Kidney (tissue), 14 donors: ENCODE data around the gene SASH1. TPM values are rescaled to one million over a fixed set of nuclear protein-coding genes. Genes with fewer than 3 reads are reported as not detected.
"Not testable (repeated sequence)": the region's sequence is repeated elsewhere in the genome, so short reads cannot be mapped to it uniquely, and the experiment has no call there.

Experiments used
- DNase-seq, 5 donors: peaks; one replicate each; pipeline ENCODE4 v3.0.0-alpha.2; 2013 to 2020
- FAIRE-seq: peaks from 2 replicates; lab custom pipeline; 2012; peaks lifted over from hg19 to GRCh38; lab: Jason Lieb, UNC
- H3K27ac ChIP-seq, 2 donors: one replicate each; pipeline ENCODE4 v1.7.0; 2013; ENCODE audit warnings: low read depth in 2 of 2, low read length in 2 of 2, inconsistent platforms in 1 of 2
- H3K27me3 ChIP-seq: one replicate; pipeline ENCODE4 v1.7.1; 2013; ENCODE audit warnings: low read length, inconsistent platforms; ENCODE audit not compliant: control insufficient read depth, insufficient read depth
- H3K36me3 ChIP-seq, 3 donors: one replicate each; pipeline versions ENCODE4 v1.7.0 to v1.7.1; 2013; ENCODE audit warnings: low read length in 3 of 3, control low read depth in 1 of 3, inconsistent platforms in 1 of 3; ENCODE audit not compliant: insufficient read depth in 3 of 3, control insufficient read depth in 2 of 3
- H3K4me1 ChIP-seq, 3 donors: one replicate each; pipeline versions ENCODE4 v1.7.0 to v1.7.1; 2013; ENCODE audit warnings: low read length in 3 of 3, inconsistent platforms in 1 of 3, low read depth in 1 of 3; ENCODE audit not compliant: control insufficient read depth in 2 of 3, insufficient read depth in 2 of 3
- H3K4me3 ChIP-seq, 3 donors: one replicate each; pipeline versions ENCODE4 v1.7.0 to v1.8.1; 2013; ENCODE audit warnings: low read length in 3 of 3, control low read depth in 1 of 3, inconsistent platforms in 1 of 3
- H3K9ac ChIP-seq, 3 donors: one replicate each; pipeline versions ENCODE4 v1.7.0 to v1.7.1; 2013; ENCODE audit warnings: low read length in 3 of 3, control low read depth in 1 of 3, inconsistent platforms in 1 of 3
- H3K9me3 ChIP-seq, 3 donors: one replicate each; pipeline versions ENCODE4 v1.7.0 to v1.7.1; 2013; ENCODE audit warnings: low read length in 3 of 3, control low read depth in 1 of 3, inconsistent platforms in 1 of 3; ENCODE audit not compliant: control insufficient read depth in 2 of 3, insufficient read depth in 1 of 3
- CTCF ChIP-seq: IDR thresholded peaks from 3 replicates; pipeline ENCODE4 v1.5.1; 2012; ENCODE audit warnings: mild to moderate bottlenecking, moderate library complexity, borderline replicate concordance; ENCODE audit not compliant: insufficient read depth; ENCODE audit errors: extremely low read depth
- intact Hi-C: fragments of 100-400 bp; cut with DNase I; formaldehyde crosslinking; loops from one replicate; pipeline ENCODE4 v1.11.1; 2022
- polyA plus RNA-seq: library from polyadenylated mRNA; stranded (reverse); fragments of 350-450 nt; fragmentation: Illumina TruSeq; extraction: RNeasy Lipid Tissue Mini Kit (QIAGEN cat#74804); gene quantifications from one replicate; pipeline ENCODE4 v1.2.3, GENCODE V29; 2014; ENCODE audit warnings: low read depth, low replicate concordance; ENCODE audit not compliant: insufficient read depth
- total RNA-seq: library from RNA; stranded (reverse); fragmentation: NEBNext Ultra II Directional; extraction: Animal tissue kit (Norgen Biotek cat#: 25700); gene quantifications from one replicate; pipeline ENCODE4 v1.2.1, GENCODE V29; 2021
- donor health status: control.
- donor health status: control.
- donor health status: control.
- donor health status: control.
- donor health status: control.
- donor health status: DM: yes; HTN: yes; CAD: no.
- donor health status: Normal renal cell carcinoma (clear cell type).

Gene SASH1
- total and polyA plus RNA-seq, 2 donors from 2014 or later, result 6.2 to 148 TPM

GRCh38 chr6:148349466-148349865 lies 6.8 kb downstream of the SASH1 start:
- intact Hi-C loops, result no loop called here
- no peak overlapping the region for H3K4me3 ChIP-seq
- no peaks in the 10 kb centered on the region for H3K9me3 ChIP-seq
- peaks cover 0 to 4% (median 0%) of the 10 kb centered on the region in 3 donors for H3K4me1 ChIP-seq
- no peak for TF ChIP-seq CTCF
- no peak for FAIRE-seq
- H3K27ac ChIP-seq, result no peak overlapping the region
- no peaks in the 10 kb centered on the region for H3K36me3 ChIP-seq
- no peak overlapping the region for H3K9ac ChIP-seq
- no peaks in the 10 kb centered on the region for H3K27me3 ChIP-seq
- no peak for DNase-seq

- DNase-seq (no peak), FAIRE-seq (no peak)
- H3K9ac ChIP-seq, result no peak overlapping the region
- no peaks in the 10 kb centered on the region for H3K4me1 ChIP-seq
- intact Hi-C loops, result no loop called here
- H3K27ac ChIP-seq, result no peak overlapping the region
- H3K9me3 ChIP-seq, result no peaks in the 10 kb centered on the region
- TF ChIP-seq CTCF, result no peak
- H3K36me3 ChIP-seq, result no peaks in the 10 kb centered on the region
- no peaks in the 10 kb centered on the region for H3K27me3 ChIP-seq
- H3K4me3 ChIP-seq, result no peak overlapping the region
These were observed 8.7 kb downstream of the SASH1 start for GRCh38 chr6:148351309-148351708.

- not testable (repeated sequence) for DNase-seq
These were observed 9.8 kb downstream of the SASH1 start for GRCh38 chr6:148352421-148352820.

GRCh38 chr6:148358196-148358785 lies 15.7 kb downstream of the SASH1 start:
- Histone ChIP-seq H3K9ac (no peak overlapping the region), H3K27me3 (no peaks in the 10 kb centered on the region), H3K4me1 (no peaks in the 10 kb centered on the region), H3K27ac (no peak overlapping the region), H3K4me3 (no peak overlapping the region), H3K36me3 (no peaks in the 10 kb centered on the region), H3K9me3 (no peaks in the 10 kb centered on the region)
- intact Hi-C loops, result no loop called here
- FAIRE-seq (no peak), DNase-seq (no peak)
- TF ChIP-seq CTCF, result no peak

More at GRCh38 chr6:148352421-148352820, 9.8 kb downstream of the SASH1 start:
- FAIRE-seq, H3K4me3 ChIP-seq, H3K9me3 ChIP-seq, H3K9ac ChIP-seq, H3K27me3 ChIP-seq, intact Hi-C loops, H3K27ac ChIP-seq, H3K36me3 ChIP-seq, H3K4me1 ChIP-seq: not testable (repeated sequence)
